Effector CD4-positive, alpha-beta T cell (primary cell): ENCODE results near the gene RIMBP2. TPM values are rescaled to one million over a fixed set of nuclear protein-coding genes. Genes with fewer than 3 reads are reported as not detected.
"Not testable (repeated sequence)": the region's sequence is repeated elsewhere in the genome, so short reads cannot be mapped to it uniquely, and the experiment has no call there.

Source experiments
- DNase-seq: peaks from one replicate; pipeline ENCODE4 v3.0.0-alpha.2; 2020
- total RNA-seq: gene quantifications from one replicate; lab custom pipeline; 2026; lab: John Stamatoyannopoulos, UW

RIMBP2 gene, protein sequence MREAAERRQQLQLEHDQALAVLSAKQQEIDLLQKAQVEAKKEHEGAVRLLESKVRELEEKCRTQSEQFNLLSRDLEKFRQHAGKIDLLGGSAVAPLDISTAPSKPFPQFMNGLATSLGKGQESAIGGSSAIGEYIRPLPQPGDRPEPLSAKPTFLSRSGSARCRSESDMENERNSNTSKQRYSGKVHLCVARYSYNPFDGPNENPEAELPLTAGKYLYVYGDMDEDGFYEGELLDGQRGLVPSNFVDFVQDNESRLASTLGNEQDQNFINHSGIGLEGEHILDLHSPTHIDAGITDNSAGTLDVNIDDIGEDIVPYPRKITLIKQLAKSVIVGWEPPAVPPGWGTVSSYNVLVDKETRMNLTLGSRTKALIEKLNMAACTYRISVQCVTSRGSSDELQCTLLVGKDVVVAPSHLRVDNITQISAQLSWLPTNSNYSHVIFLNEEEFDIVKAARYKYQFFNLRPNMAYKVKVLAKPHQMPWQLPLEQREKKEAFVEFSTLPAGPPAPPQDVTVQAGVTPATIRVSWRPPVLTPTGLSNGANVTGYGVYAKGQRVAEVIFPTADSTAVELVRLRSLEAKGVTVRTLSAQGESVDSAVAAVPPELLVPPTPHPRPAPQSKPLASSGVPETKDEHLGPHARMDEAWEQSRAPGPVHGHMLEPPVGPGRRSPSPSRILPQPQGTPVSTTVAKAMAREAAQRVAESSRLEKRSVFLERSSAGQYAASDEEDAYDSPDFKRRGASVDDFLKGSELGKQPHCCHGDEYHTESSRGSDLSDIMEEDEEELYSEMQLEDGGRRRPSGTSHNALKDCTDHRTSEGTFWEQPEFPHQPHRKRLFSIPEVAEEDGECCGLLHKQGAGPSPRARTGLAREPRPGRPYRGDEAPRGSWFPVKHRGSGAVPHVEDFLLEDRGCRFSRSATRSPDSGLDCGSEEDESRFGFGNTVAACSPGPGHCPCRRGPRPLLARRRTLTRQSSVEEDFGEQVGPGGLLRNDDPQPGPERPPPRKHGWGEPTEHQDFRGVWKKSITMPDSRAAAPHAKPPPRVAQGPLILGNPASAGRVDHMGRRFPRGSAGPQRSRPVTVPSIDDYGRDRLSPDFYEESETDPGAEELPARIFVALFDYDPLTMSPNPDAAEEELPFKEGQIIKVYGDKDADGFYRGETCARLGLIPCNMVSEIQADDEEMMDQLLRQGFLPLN (N-terminal part only)
- not detected for total RNA-seq

DNA sequence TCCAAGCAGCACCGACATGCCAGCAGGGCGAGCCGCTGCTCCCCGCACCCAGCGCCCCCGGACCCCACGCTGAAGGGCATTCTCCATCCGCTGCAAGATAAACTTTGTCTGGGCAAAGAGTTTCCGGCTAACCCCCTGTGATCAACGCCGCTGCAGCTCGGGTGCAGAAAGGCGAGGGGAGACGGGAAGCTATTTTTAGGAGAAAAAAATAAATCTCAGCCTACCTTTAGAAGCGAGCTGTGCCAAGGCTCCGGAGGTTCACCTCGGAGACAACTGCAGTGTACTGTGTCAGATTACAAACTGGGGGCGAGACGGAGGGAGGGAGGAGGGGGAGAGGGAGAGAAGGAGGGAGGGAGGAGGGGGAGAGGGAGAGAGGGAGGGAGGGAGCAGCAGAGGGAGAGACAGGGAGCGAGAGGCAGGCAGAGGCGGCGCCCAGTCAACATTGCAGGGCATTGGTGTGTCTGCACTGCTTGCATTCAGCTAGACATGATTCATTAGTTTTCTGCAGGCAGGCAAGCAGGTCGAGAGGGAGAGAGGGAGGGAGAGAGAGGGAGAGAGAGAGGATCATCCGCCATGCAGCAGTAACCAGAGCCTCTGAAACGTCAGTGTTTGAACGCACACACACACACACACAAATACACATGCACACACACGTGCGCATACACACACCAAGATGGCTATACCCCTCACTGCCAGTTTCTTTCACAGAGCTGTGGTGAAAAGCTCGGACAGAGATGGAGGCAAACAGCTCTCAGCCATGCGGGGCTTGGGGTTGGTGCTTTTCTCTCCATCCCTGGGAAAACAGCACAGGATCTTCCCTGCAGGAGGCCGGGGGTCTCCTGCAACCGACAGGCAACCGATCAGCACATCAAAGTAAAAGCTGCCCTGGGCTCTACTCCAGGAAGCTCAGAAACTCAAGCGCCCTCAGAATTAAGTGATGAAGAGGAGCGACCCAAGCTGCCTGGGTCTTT lies at the start of gene RIMBP2:
Gene RIMBP2, minus strand, starts transcription at position 302 of the 971 bp plus-strand sequence. CDS start 237,286 bp downstream, outside the sequence.
- no peak for DNase-seq

DNA sequence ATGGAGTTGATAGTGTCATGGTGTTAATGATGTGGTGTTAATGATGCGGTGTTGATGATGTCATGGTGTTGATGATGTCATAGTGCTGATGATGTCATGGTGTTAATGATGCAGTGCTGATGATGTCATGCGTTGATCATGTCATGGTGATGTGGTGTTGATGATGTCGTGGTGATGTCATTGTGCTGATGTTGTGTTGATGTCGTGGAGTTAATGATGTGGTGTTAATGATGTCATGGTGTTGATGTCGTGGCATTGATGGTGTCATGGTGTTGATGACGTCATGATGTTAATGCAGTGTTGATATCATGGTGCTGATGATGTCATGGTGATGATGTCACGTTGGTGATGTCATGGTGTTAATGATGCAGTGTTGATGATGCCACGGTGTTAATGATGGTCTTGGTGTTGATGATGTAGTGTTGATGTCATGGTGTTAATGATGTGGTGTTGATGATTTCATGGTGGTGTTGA lies 49.1 kb upstream of the RIMBP2 start:
- DNase-seq: no peak

DNA sequence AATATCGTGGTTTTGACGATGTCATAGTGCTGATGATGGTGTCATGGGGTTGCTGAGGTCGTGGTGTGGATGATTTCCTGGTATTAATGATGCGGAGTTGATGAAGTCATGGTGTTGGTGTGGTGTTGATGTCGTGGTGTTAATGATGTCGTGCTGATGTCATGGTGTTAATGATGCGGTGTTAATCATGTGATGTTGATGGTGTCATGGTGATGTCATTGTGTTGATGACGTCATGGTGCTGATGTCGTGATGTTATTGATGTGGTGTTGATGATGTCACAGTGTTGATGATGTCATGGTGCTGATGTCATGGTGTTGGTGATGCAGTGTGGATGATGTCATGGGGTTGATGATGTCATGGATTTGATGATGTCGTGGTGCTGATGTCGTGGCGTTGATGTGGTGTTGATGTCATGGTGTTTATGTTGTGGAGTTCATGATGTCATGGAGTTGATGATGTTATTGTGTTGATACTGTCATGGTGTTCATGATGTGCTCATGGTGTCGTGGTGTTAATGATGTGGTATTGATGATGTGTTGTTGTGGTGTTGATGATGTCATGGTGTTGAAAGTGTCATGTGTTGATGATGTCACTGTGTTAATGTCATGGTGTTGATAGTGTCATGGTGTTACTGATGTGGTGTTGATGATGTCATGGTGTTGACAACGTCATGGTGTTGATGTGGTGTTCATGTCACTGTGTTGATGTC lies 48.5 kb upstream of the RIMBP2 start:
- DNase-seq: no peak

DNA sequence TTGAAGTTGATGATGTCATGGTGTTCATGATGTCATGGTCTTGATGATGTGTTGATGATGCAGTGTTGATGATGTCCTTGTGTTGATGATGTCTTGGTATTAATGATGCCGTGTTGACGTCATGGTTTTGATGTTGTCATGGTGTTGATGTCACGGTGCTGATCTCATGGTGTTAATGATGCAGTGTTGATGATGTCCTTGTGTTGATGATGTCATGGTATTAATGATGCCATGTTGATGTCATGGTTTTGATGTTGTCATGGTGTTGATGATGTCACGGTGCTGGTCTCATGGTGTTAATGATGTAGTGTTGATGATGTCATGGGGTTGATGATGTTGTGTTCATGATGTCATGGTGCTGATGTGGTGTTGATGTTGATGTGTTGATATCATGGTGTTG lies 48.0 kb upstream of the RIMBP2 start:
- DNase-seq: no peak

DNA sequence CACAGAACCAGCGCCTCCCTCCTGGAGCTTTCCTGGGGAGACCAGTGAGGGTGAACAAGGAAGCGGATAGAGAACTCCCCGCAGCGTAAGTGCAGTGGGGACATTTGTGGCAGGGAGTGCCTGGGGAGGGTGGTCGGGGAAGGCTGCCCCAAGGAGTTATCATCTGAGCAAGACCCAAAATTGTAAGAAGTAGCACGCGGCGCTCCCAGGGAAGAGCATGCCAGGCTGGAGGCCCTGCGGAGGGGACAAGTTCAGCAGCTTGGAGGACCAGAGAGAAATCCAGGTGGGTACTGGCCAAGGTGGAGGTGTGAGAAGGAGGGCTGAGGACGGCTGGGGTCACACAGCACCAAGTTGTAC lies 46.2 kb upstream of the RIMBP2 start:
- no peak for DNase-seq

DNA sequence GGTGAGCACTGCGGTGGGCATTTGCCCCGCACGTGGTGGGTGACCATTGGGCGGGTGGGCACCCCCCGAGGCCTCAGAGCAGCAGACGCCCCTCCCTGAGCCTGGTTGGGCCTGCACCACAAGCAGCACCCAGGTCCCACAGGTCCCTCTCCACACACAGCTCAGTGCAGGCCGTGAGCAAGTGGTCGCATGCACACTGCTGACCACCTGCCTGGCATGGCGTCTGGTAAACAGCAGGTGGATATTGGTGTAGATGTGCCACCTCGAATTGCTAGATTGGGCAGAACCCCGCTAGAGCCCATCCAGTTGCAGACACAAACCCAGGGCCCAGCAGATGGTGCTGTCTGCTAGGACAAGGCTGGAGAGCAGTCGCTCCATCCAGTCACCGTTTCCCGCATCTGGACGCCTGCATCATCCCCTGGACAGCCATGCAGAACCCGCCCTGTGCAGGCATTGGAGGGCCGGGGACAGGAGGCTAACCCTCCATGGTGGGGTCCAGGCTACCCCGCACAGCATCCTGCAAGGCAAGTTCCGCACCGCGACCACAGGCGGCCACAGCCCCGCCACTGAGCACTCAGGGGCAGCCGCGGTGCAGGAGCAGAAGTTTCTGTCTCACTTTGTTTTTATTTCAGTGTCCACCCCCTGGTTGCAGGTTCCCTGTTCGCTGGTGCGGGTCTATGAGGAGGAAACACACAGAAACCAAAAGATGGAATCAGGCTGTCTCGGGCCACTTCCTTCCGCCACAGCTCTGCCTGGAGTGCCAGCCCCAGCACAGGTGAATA lies 45.6 kb upstream of the RIMBP2 start:
- peak; percentile 31 for DNase-seq

DNA sequence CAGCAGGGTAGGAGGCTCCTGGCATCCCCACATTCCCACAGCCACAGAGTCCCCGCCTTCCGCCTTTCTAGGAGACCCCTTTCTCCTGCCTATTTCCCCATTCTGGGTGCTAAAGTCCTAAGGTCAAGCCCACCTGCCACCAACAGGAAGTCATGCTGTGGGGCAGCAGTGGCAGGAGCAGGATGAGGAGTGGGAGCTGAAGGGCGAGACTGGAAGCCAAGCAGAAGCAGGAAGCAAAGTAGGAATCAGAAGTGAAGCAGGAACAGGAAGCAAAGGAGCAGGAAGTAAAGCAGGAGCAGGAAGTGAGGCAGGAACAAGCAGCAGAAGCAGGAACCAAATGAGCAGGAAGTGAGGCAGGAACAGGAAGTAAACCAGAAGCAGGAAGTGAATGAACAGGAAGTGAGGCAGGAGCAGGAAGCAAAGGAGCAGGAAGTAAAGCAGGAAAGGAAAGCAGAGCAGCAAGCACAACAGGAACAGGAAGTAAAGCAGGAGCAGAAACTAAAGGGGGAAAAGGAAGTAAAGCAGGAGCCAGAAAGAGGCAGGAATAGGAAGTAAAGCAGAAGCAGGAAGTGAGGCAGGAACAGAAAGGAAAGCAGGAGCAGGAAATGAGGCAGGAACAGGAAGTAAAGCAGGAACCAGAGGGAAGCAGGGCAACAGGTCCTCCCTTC lies 38.3 kb upstream of the RIMBP2 start:
- no peak for DNase-seq

DNA sequence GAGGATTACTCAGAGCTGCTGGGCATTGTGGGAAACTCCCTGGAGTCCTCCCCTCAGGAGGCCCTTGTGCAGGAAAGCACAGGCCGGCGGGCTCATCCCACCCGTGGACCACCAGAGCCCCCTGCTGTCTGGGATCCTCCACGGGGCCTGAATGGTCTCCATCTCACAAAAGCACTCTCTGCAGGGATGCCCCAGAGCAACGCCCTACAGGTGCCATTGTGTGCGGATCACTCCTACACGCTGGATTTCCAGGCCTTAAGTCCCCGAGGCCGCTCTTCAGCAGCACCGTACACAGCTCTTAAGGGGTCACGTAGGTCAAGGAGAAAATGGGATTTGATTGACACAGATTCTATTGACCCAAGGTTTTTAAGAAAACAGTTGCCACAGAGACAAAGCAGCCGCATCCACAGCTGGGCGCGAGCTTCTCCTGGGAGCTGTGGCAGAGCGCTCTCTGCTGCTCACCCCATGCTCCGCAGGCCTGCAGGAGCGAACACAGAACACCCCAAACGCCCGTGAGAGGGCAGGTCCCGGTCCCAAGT lies 36.7 kb upstream of the RIMBP2 start:
- DNase-seq: no peak

DNA sequence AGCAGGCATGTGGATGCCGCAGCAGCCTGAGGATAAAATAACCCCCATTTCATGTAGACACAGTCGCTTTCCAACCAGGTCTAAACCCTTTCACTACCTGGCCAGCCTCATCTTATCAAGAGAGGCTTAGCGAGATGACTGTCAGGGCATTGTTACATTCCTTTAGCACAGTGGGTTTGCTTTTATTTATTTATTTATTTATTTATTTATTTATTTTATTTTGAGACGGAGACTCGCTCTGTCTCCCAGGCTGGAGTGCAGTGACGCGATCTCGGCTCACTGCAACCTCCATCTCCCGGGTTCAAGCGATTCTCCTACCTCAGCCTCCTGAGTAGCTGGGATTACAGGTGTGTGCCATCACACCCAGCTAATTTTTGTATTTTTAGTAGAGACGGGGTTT lies 35.9 kb upstream of the RIMBP2 start:
- DNase-seq: not testable (repeated sequence)

DNA sequence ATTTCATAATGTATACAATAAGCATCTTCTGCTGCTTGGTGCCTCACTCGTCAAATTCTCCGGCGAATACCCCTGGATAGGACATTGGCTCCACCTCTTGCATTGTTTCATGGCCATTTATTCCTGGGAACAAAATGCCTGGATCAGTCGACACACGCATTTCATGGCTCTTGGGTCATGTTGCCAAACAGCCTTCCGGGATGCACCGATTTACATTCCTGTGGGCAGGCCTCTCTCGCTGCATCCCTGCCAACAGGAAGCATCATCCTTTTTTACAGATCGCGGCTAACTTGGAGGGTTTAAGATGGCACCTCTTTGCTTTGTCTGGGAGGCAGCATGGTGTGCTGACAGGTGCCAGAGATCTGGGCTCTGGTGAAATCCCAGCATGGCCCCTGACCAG lies 32.7 kb upstream of the RIMBP2 start:
- no peak for DNase-seq

DNA sequence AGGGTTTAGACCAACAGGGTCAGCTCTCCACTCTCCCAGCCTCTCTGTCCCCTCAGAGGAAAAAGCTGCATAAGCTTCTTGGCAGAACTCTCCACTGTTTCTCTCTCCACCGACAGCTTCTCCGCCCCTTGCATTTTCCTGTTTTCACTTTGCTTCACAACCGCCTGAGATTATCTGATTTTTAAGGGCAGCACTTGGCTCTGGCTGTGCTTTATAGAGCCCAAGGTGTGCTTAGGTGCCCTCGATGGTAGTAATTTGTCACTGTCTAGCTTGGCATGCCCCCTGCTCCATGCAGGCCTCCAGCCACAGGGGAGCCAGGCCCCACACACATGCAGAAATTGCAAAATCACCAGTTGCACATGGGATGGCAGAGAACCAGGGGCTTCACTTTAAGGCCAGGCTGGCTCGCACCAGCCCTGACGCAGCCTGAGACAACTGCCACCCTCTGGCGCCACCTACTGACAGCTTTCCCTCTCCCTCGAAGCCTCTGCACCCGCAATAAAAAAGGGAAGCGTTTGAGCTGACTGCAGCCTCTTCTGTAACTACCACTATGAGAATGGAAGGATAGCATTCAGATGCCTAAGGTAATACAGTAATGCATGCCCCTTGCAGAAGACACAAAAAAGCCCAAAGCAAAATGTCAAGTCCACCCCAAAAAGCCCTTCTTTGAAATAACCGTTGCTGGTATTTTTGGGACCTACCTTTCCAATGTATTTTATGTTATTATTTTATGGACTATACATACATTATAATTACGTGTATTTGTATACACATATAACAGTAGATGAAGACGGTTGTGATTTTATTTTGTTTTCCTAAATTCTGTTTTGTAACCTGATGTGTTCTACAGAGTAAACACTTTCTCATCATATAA lies 32.0 kb upstream of the RIMBP2 start:
- DNase-seq: peak; percentile 55

DNA sequence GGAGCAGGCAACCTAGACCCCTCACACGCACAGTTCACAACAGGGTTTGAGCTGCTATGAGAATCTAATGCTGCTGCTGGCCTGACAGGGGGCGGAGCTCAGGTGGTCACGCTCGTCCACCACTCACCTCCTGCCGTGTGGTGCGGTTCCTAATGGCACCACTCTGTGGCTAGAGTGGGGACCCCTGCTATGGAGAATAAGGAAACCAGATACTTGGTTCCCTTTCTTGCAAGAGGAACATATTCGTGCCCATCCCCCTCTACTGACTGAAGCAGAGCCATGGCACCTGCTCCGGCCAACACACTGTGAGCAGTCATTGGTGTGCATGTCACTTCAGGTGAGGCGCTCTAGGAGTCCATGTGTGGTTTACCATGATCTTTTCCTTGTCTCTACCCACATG lies 30.4 kb upstream of the RIMBP2 start:
- DNase-seq: no peak

DNA sequence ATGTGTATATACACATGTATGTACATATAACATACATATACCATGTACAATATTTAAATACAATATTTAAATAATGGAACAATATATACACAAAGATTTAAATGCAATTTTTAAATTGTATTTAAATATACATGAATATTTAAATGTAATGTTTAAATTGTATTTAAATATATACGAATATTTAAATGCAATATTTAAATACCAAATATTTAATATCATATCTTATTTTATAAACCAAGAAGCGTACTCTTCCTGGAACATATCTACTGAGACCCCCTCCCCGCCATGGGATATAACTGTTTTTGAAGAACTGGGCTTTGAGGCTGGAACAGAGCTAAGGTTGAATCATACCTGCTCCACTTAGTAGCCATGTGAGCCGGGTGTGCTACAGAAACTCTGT lies 29.8 kb upstream of the RIMBP2 start:
- DNase-seq: no peak

DNA sequence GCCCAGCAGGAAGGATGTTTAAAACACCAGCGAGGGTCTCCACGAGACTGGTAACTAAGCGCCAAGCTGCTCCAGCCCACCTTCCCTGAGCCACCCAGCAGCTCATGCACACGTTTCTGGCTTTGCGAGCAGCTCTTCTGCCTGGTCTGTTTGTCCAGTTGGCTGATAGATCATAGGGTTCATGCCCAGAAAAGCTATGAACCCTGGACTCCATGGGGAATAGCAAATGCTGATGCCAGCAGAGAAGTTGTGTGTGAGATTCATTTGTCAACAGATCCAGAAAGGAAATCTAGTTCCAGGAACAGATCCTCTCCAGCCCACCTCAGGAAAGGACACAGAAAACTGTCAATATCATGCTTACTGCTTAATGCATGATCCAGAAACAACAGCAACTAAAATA lies 28.2 kb upstream of the RIMBP2 start:
- no peak for DNase-seq

DNA sequence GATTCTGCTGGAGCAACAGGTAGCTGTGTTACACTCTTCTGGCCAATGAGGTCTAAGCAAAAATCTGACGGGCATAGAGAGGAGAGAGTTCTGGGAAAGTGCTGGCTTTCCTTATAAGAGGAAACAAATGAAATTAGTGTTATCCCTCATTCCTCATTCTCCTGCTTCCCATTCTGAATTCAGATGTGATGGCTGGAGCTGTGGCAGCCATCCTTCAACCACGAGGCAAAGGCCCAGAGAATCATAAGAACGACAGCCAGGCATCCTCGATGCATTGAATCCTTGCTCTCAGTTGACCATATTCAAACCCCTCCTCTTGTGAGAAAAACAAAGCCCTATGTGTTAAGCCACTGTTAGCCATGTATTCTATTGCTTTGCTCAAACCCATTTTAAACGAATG lies 27.5 kb upstream of the RIMBP2 start:
- no peak for DNase-seq

DNA sequence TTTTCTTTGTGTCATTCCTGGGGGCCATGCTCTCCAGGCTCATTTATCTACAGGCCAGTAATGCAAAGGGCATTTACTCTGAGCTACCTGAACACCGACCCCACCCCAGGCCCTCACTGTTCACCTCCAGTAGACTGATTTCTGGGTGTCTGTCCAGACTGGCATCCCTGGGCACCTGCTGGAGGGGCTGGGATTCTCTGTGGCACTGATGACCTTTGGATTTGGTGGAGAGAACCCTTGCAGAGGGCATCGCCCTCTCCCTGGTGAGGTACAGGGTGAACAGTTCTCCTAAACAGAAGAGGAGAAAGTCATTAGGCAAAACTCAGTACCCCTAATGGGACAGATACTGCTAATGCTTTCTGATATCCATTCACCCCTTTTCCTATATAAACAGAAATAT lies 27.1 kb upstream of the RIMBP2 start:
- no peak for DNase-seq

DNA sequence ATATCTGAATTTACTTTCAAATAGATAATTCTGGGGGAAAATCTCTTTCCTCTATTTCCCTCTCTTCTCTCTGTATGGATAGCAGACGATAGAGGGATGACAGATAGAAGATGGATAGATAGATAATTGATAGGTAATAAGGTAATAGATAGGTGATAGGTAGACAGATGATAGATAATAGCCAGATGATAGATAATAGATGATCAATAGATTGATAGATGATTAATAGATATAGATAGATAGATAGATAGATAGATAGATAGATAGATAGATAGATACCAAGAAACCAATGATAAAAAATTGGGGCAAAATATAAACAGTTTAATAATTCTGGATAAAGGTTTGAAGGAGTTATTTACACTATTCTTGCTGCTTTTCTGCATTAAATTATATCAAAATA lies 26.6 kb upstream of the RIMBP2 start:
- DNase-seq: no peak

DNA sequence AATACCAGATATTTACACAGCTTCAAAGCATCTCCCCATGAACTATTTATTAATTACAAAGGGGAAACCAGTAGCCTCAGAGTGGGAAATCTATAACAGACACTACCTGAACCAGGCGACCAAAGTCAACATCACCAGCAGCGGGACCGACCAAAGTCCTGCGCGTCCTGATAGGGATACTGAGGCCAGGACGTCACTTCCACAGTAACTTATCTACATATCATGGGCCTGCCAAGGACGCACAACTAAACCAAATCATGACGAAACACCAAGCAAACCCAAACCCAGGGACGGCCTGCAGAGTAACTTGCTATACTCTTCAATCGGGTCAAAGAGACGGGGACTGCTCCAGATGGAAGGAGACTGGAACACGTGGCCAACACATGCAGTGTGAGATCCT lies 26.0 kb upstream of the RIMBP2 start:
- no peak for DNase-seq

DNA sequence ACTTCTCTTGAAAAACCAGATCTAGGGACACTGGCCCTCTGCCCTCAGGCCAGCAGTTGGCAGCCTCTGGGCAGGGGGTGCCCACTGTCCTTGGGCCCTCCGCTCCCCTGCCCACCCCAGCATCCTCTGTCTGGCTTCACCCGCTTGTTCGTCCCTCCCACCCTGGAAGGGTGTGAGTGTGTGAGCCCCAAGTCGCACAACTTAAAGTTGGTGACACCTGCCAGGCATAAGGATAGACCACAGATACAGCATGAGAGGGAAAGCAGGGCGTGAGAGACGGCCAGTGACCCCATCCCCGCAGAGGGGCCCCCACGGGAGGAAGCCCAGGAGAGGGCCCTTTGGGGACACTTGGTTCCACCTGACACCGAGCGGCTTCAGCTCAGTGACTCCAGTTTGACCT lies 23.5 kb upstream of the RIMBP2 start:
- no peak for DNase-seq
